WTC11 (cell line): ENCODE measurements around the gene ADCYAP1R1. TPM values are rescaled to one million over a fixed set of nuclear protein-coding genes. Genes with fewer than 3 reads are reported as not detected.

ENCODE experiments used
- ATAC-seq: fragments of 200-7000 bp; cut with Tn5 transposase; 2 replicates; pipeline ENCODE4 v1.10.0; 2021; ENCODE audit warnings: mild to moderate bottlenecking, moderate library complexity
- CTCF ChIA-PET: fragments of 300-600 bp; sonication (Branson Sonifier 250); formaldehyde crosslinking; loops from one replicate; lab custom pipeline; 2021; ENCODE audit warnings: antibody characterized with exemption; lab: Charles Lee
- POLR2A ChIA-PET: fragments of 350-600 bp; sonication (Branson Sonifier 250); formaldehyde crosslinking; loops from one replicate; lab custom pipeline; 2021; ENCODE audit warnings: antibody characterized with exemption; lab: Charles Lee
- DNase-seq: peaks from one replicate; pipeline ENCODE4 v3.0.0; 2021; ENCODE audit warnings: low spot score
- H3K27ac Mint-ChIP-seq: 2 replicates; pipeline ENCODE4 v1.8.0; 2021; ENCODE audit warnings: mixed read lengths
- H3K27me3 Mint-ChIP-seq: 2 replicates; pipeline ENCODE4 v1.8.0; 2021; ENCODE audit warnings: low read depth, mild to moderate bottlenecking, moderate library complexity, mixed read lengths
- H3K36me3 Mint-ChIP-seq: 2 replicates; pipeline ENCODE4 v1.8.0; 2021; ENCODE audit warnings: mixed read lengths
- H3K4me1 Mint-ChIP-seq: 2 replicates; pipeline ENCODE4 v1.8.0; 2022; ENCODE audit warnings: mixed read lengths
- H3K4me3 Mint-ChIP-seq: 2 replicates; pipeline ENCODE4 v1.8.0; 2021; ENCODE audit warnings: mild to moderate bottlenecking, moderate library complexity, mixed read lengths
- H3K9me3 Mint-ChIP-seq: 2 replicates; pipeline ENCODE4 v1.8.0; 2021; ENCODE audit warnings: mixed read lengths
- CREB1 ChIP-seq: sonication (generic); formaldehyde crosslinking; IDR thresholded peaks from 2 replicates; pipeline ENCODE4 v1.8.0; 2023; ENCODE audit warnings: mild to moderate bottlenecking, missing genetic modification reagents
- ELF4 ChIP-seq: sonication (generic); formaldehyde crosslinking; IDR thresholded peaks from 2 replicates; pipeline ENCODE4 v1.8.1; 2022; ENCODE audit warnings: low read depth, mild to moderate bottlenecking, moderate library complexity, missing genetic modification reagents
- ETV6 ChIP-seq: sonication (generic); formaldehyde crosslinking; IDR thresholded peaks from 2 replicates; pipeline ENCODE4 v1.8.1; 2022; ENCODE audit warnings: mild to moderate bottlenecking, missing genetic modification reagents
- FOXK1 ChIP-seq: sonication (generic); formaldehyde crosslinking; IDR thresholded peaks from 2 replicates; pipeline ENCODE4 v1.8.0; 2022; ENCODE audit warnings: mild to moderate bottlenecking, moderate library complexity, missing genetic modification reagents
- HMGA2 ChIP-seq: fragments of 250-450 bp; sonication (Bioruptor Pico); IDR thresholded peaks from 2 replicates; pipeline ENCODE4 v1.4.0; 2021; ENCODE audit warnings: mild to moderate bottlenecking, moderate library complexity
- IRF2 ChIP-seq: sonication (generic); formaldehyde crosslinking; IDR thresholded peaks from 2 replicates; pipeline ENCODE4 v1.8.0; 2022; ENCODE audit warnings: low read depth, missing genetic modification reagents, borderline replicate concordance
- MYBL2 ChIP-seq: sonication (generic); formaldehyde crosslinking; IDR thresholded peaks from 2 replicates; pipeline ENCODE4 v1.8.1; 2023; ENCODE audit warnings: mild to moderate bottlenecking, moderate library complexity, missing genetic modification reagents
- NR3C1 ChIP-seq: sonication (generic); formaldehyde crosslinking; conservative IDR thresholded peaks from 2 replicates; pipeline ENCODE4 v1.8.1; 2023; ENCODE audit warnings: low read depth, mild to moderate bottlenecking, missing genetic modification reagents
- OVOL2 ChIP-seq: fragments of 250-450 bp; sonication (Bioruptor Pico); IDR thresholded peaks from 2 replicates; pipeline ENCODE4 v1.9.0; 2021; ENCODE audit warnings: mild to moderate bottlenecking, borderline replicate concordance
- SMAD3 ChIP-seq: sonication (generic); formaldehyde crosslinking; IDR thresholded peaks from 2 replicates; pipeline ENCODE4 v1.8.0; 2022; ENCODE audit warnings: missing genetic modification reagents, mild to moderate bottlenecking, borderline replicate concordance
- SP1 ChIP-seq: sonication (generic); formaldehyde crosslinking; conservative IDR thresholded peaks from 2 replicates; pipeline ENCODE4 v1.8.1; 2022; ENCODE audit warnings: missing genetic modification reagents
- TEAD1 ChIP-seq: sonication (generic); formaldehyde crosslinking; IDR thresholded peaks from 2 replicates; pipeline ENCODE4 v1.8.0; 2022; ENCODE audit warnings: mild to moderate bottlenecking, missing genetic modification reagents
- ZNF138 ChIP-seq: sonication (generic); formaldehyde crosslinking; conservative IDR thresholded peaks from 2 replicates; pipeline ENCODE4 v1.8.1; 2022; ENCODE audit warnings: mild to moderate bottlenecking, moderate library complexity, missing genetic modification reagents
- ZNF317 ChIP-seq: sonication (generic); formaldehyde crosslinking; IDR thresholded peaks from 2 replicates; pipeline ENCODE4 v1.8.1; 2023; ENCODE audit warnings: low read depth, mild to moderate bottlenecking, moderate library complexity, missing genetic modification reagents, borderline replicate concordance
- total RNA-seq: library from RNA; stranded (reverse); gene quantifications from 3 replicates; pipeline ENCODE4 v1.2.3, GENCODE V29; 2021
- TF ChIP-seq, protein P1 (sequence below): fragments of 250-450 bp; sonication (Bioruptor Pico); IDR thresholded peaks from 2 replicates; pipeline ENCODE4 v1.9.0; 2021; ENCODE audit warnings: moderate library complexity, mild to moderate bottlenecking, inconsistent platforms, borderline replicate concordance
- TF ChIP-seq, protein P2 (sequence below): sonication (generic); formaldehyde crosslinking; IDR thresholded peaks from 2 replicates; pipeline ENCODE4 v1.8.0; 2022; ENCODE audit warnings: mild to moderate bottlenecking, missing genetic modification reagents
- TF ChIP-seq, protein P3 (sequence below): sonication (generic); formaldehyde crosslinking; IDR thresholded peaks from 2 replicates; pipeline ENCODE4 v1.8.1; 2022; ENCODE audit warnings: mild to moderate bottlenecking, moderate library complexity, missing genetic modification reagents
- TF ChIP-seq, protein P4 (sequence below): fragments of 250-450 bp; sonication (Bioruptor Pico); IDR thresholded peaks from 2 replicates; pipeline ENCODE4 v1.9.0; 2021; ENCODE audit warnings: mild to moderate bottlenecking
- TF ChIP-seq, protein P5 (sequence below): fragments of 250-450 bp; sonication (Bioruptor Pico); IDR thresholded peaks from 2 replicates; pipeline ENCODE4 v2.1.2; 2022; ENCODE audit warnings: mild to moderate bottlenecking, moderate library complexity
- TF ChIP-seq, protein P6 (sequence below): fragments of 250-450 bp; sonication (Bioruptor Pico); conservative IDR thresholded peaks from 2 replicates; pipeline ENCODE4 v1.9.0; 2021; ENCODE audit warnings: mild to moderate bottlenecking
- TF ChIP-seq, protein P7 (sequence below): fragments of 250-450 bp; sonication (Bioruptor Pico); IDR thresholded peaks from 2 replicates; pipeline ENCODE4 v1.9.0; 2021; ENCODE audit warnings: mild to moderate bottlenecking, borderline replicate concordance

The ADCYAP1R1 gene
- total RNA-seq, 1 experiment from 2014 or later, result 9.9 TPM

DNA sequence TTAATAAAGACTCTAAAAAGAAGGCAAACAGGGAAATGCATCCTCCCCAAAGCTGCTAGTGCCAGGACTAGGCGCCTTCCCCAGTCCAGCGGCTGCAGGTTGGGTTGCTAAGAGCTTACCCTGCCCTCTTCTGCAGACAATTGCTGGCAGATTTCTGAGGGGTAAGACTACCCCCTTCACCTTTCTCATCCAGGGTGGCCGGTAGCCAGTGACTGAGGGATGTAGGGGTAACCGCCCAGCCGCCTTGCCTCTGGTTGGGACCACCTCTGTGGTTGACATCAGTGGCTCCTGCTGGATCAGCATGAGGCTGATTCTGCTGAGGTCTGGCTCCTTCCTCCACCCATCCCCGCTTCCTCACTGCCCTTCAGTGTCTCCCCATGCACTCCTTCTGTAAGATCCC lies 71.2 kb downstream of the ADCYAP1R1 start:
- H3K27me3 Mint-ChIP-seq, result peaks cover 7% of the 10 kb centered on the region; the same call in 1 of the 2 replicates
- ChIA-PET POLR2A (interaction anchor here (1.5 to 2.6 kb wide), 2 partner anchors 80 to 140 kb away, joined by 3 to 21 read pairs; no protein-coding TSS in a partner anchor), CTCF (interaction anchor here (0.5 to 12.9 kb wide), 71 partner anchors 9 to 511 kb away, joined by 3 to 882 read pairs (median 5); partner anchors contain the start of genes ADCYAP1R1, AQP1 and MINDY4)
- no peak overlapping the region for H3K4me3 Mint-ChIP-seq
- H3K27ac Mint-ChIP-seq, result no peak overlapping the region
- peaks cover 8% of the 10 kb centered on the region for H3K4me1 Mint-ChIP-seq
- no peaks in the 10 kb centered on the region for H3K36me3 Mint-ChIP-seq
- no peak for TF ChIP-seq SP1
- no peak for TF ChIP-seq MYBL2 (CRISPR knock-in tag)
- TF ChIP-seq, protein P1, sequence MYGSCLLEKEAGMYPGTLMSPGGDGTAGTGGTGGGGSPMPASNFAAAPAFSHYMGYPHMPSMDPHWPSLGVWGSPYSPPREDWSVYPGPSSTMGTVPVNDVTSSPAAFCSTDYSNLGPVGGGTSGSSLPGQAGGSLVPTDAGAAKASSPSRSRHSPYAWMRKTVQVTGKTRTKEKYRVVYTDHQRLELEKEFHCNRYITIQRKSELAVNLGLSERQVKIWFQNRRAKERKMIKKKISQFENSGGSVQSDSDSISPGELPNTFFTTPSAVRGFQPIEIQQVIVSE (CRISPR knock-in tag), result no peak
- TF ChIP-seq IRF2 (CRISPR knock-in tag), result no peak
- no peak for TF ChIP-seq CREB1 (CRISPR knock-in tag)
- no peak for TF ChIP-seq SMAD3 (CRISPR knock-in tag)
- no peak for TF ChIP-seq FOXK1 (CRISPR knock-in tag)
- TF ChIP-seq OVOL2 (CRISPR knock-in tag), result no peak
- TF ChIP-seq, protein P2, sequence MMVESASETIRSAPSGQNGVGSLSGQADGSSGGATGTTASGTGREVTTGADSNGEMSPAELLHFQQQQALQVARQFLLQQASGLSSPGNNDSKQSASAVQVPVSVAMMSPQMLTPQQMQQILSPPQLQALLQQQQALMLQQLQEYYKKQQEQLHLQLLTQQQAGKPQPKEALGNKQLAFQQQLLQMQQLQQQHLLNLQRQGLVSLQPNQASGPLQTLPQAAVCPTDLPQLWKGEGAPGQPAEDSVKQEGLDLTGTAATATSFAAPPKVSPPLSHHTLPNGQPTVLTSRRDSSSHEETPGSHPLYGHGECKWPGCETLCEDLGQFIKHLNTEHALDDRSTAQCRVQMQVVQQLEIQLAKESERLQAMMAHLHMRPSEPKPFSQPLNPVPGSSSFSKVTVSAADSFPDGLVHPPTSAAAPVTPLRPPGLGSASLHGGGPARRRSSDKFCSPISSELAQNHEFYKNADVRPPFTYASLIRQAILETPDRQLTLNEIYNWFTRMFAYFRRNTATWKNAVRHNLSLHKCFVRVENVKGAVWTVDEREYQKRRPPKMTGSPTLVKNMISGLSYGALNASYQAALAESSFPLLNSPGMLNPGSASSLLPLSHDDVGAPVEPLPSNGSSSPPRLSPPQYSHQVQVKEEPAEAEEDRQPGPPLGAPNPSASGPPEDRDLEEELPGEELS (CRISPR knock-in tag), result no peak
- TF ChIP-seq, protein P3, sequence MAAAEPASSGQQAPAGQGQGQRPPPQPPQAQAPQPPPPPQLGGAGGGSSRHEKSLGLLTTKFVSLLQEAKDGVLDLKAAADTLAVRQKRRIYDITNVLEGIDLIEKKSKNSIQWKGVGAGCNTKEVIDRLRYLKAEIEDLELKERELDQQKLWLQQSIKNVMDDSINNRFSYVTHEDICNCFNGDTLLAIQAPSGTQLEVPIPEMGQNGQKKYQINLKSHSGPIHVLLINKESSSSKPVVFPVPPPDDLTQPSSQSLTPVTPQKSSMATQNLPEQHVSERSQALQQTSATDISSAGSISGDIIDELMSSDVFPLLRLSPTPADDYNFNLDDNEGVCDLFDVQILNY (CRISPR knock-in tag), result no peak
- TF ChIP-seq, protein P4, sequence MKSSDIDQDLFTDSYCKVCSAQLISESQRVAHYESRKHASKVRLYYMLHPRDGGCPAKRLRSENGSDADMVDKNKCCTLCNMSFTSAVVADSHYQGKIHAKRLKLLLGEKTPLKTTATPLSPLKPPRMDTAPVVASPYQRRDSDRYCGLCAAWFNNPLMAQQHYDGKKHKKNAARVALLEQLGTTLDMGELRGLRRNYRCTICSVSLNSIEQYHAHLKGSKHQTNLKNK, result no peak
- TF ChIP-seq ELF4 (CRISPR knock-in tag), result no peak
- TF ChIP-seq, protein P5, sequence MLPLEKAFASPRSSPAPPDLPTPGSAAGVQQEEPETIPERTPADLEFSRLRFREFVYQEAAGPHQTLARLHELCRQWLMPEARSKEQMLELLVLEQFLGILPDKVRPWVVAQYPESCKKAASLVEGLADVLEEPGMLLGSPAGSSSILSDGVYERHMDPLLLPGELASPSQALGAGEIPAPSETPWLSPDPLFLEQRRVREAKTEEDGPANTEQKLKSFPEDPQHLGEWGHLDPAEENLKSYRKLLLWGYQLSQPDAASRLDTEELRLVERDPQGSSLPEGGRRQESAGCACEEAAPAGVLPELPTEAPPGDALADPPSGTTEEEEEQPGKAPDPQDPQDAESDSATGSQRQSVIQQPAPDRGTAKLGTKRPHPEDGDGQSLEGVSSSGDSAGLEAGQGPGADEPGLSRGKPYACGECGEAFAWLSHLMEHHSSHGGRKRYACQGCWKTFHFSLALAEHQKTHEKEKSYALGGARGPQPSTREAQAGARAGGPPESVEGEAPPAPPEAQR (CRISPR knock-in tag), result no peak
- no peak for TF ChIP-seq ZNF317 (CRISPR knock-in tag)
- DNase-seq (no peak), ATAC-seq (no peak)
- H3K9me3 Mint-ChIP-seq, result peaks cover 5% of the 10 kb centered on the region

DNA sequence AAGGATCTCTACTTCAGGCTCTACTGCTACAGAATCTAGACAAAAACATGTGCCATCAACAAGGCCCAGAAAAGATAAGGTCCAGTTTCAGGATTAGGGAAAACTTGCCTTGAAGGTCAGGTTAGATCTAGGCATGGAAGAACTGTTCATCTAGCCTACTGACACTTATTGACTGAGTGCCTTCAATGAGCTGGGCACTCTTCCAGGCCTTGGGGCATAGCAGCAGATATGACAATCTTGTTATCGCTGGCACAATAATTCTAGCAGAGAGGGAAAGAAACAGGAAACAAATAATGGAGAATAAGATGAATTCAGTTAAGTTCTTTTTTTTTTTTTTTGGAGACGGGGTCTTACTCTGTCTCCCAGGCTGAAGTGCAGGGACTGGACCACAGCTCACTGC lies 71.6 kb downstream of the ADCYAP1R1 start:
- Mint-ChIP-seq H3K9me3 (peaks cover 5% of the 10 kb centered on the region), H3K36me3 (no peaks in the 10 kb centered on the region), H3K27me3 (peaks cover 7% of the 10 kb centered on the region; the same call in 1 of the 2 replicates), H3K4me3 (no peak overlapping the region), H3K4me1 (peaks cover 8% of the 10 kb centered on the region), H3K27ac (no peak overlapping the region)
- CTCF ChIA-PET, result interaction anchor here (1.0 to 12.9 kb wide), 14 partner anchors 11 to 333 kb away, joined by 3 to 882 read pairs (median 10); partner anchors contain the start of gene AQP1
- DNase-seq (no peak), ATAC-seq (no peak)
- POLR2A ChIA-PET, result no interaction called here
- TF ChIP-seq, protein P6, sequence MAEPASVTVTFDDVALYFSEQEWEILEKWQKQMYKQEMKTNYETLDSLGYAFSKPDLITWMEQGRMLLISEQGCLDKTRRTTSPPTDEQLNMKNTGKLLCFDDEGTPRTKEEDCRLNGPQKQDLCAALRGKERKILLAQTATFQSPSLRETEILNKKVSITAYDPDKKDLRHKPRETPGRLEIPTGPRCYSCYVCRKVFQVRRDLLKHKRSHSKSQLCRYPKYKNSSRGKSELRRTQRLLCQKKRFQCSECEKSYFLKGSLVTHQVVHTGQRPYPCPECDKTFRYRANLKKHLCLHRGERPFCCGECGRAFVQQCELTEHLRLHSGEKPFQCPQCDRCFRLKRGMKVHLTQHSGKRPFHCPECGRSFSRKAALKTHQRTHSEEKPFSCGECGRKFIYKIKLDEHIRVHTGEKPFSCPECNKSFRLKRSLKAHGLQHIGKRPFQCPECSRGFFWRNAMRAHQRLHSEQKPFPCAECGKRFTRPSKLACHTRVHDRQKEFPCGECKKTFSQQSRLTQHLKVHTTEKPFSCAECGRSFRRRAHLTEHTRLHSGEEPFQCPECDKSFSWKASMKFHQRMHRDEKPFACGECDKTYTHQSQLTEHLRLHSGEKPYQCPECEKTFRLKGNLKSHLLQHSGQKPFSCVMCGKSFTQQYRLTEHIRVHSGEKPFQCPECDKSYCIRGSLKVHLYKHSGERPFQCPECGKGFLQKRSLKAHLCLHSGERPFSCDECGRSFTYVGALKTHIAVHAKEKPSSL (CRISPR knock-in tag), result no peak
- TF ChIP-seq CREB1 (CRISPR knock-in tag), result no peak
- no peak for TF ChIP-seq HMGA2
- TF ChIP-seq ETV6 (CRISPR knock-in tag), result no peak
- no peak for TF ChIP-seq NR3C1
- no peak for TF ChIP-seq TEAD1 (CRISPR knock-in tag)
- TF ChIP-seq, protein P7, sequence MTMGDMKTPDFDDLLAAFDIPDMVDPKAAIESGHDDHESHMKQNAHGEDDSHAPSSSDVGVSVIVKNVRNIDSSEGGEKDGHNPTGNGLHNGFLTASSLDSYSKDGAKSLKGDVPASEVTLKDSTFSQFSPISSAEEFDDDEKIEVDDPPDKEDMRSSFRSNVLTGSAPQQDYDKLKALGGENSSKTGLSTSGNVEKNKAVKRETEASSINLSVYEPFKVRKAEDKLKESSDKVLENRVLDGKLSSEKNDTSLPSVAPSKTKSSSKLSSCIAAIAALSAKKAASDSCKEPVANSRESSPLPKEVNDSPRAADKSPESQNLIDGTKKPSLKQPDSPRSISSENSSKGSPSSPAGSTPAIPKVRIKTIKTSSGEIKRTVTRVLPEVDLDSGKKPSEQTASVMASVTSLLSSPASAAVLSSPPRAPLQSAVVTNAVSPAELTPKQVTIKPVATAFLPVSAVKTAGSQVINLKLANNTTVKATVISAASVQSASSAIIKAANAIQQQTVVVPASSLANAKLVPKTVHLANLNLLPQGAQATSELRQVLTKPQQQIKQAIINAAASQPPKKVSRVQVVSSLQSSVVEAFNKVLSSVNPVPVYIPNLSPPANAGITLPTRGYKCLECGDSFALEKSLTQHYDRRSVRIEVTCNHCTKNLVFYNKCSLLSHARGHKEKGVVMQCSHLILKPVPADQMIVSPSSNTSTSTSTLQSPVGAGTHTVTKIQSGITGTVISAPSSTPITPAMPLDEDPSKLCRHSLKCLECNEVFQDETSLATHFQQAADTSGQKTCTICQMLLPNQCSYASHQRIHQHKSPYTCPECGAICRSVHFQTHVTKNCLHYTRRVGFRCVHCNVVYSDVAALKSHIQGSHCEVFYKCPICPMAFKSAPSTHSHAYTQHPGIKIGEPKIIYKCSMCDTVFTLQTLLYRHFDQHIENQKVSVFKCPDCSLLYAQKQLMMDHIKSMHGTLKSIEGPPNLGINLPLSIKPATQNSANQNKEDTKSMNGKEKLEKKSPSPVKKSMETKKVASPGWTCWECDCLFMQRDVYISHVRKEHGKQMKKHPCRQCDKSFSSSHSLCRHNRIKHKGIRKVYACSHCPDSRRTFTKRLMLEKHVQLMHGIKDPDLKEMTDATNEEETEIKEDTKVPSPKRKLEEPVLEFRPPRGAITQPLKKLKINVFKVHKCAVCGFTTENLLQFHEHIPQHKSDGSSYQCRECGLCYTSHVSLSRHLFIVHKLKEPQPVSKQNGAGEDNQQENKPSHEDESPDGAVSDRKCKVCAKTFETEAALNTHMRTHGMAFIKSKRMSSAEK (CRISPR knock-in tag), result no peak
- TF ChIP-seq ZNF138, result no peak
